ENCODE data around the gene CIAO3.
"Not testable (repeated sequence)": the region's sequence is repeated elsewhere in the genome, so short reads cannot be mapped to it uniquely, and the experiment has no call there.

CIAO3 gene

DNA sequence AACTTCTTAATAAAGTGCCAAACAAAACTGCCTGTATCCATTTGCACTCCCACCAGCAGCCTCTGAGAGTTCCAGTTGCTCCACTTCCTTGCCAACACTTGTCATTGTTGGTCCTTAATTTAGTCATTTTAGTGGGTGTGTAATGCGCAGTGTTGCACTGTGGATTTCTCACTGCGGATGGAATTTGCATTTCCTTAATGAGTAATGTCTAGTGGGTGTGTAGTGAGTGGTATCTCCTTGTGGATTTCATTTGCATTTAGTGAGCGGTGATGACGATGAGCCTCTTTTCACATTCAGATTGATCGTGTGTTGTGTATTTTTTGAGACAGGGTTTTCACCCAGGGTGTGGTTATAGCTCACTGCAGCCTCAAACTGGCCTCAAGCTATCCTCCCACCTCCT lies 15.6 kb upstream of the CIAO3 start:
- TF ChIP-seq, protein P1, sequence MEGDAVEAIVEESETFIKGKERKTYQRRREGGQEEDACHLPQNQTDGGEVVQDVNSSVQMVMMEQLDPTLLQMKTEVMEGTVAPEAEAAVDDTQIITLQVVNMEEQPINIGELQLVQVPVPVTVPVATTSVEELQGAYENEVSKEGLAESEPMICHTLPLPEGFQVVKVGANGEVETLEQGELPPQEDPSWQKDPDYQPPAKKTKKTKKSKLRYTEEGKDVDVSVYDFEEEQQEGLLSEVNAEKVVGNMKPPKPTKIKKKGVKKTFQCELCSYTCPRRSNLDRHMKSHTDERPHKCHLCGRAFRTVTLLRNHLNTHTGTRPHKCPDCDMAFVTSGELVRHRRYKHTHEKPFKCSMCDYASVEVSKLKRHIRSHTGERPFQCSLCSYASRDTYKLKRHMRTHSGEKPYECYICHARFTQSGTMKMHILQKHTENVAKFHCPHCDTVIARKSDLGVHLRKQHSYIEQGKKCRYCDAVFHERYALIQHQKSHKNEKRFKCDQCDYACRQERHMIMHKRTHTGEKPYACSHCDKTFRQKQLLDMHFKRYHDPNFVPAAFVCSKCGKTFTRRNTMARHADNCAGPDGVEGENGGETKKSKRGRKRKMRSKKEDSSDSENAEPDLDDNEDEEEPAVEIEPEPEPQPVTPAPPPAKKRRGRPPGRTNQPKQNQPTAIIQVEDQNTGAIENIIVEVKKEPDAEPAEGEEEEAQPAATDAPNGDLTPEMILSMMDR (IDR thresholded peaks at IDR 0.05; ENCODE audit: poor library complexity, severe bottlenecking), result no peak
- H3K27ac ChIP-seq (ENCODE audit: poor library complexity, severe bottlenecking), result no peak overlapping the region
- H3K9me3 ChIP-seq (ENCODE audit: severe bottlenecking), result no peaks in the 10 kb centered on the region
- H3K36me3 ChIP-seq (ENCODE audit: low read depth), result no peaks in the 10 kb centered on the region
- ATAC-seq (ENCODE audit: low read depth) (no peak), DNase-seq (ENCODE audit: low spot score) (no peak)
- peaks cover 33% of the 10 kb centered on the region for H3K4me1 ChIP-seq (ENCODE audit: insufficient read depth, poor library complexity, severe bottlenecking)
- H3K27me3 ChIP-seq (ENCODE audit: insufficient read depth, poor library complexity, severe bottlenecking), result no peaks in the 10 kb centered on the region
- no peak overlapping the region for H3K4me3 ChIP-seq (ENCODE audit: severe bottlenecking)

DNA sequence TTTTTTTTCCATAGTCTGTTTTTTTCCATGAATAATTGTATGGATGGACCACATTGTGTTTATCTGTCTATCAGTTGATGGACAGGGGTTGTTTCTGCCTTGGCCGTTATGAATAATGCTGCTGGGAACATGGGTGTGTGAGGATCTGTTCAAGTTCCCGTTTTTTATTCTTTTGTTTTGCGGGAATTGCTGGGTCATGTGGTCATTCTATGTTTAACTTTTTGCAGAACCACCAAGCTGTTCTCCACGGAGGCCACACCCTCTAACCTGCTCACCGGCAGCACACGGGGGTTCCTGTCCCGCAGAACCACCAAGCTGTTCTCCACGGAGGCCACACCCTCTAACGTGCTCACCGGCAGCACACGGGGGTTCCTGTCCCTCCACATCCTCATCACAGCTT lies 13.9 kb upstream of the CIAO3 start:
- Histone ChIP-seq H3K9me3 (ENCODE audit: severe bottlenecking) (no peaks in the 10 kb centered on the region), H3K36me3 (ENCODE audit: low read depth) (no peaks in the 10 kb centered on the region), H3K27me3 (ENCODE audit: insufficient read depth, poor library complexity, severe bottlenecking) (no peaks in the 10 kb centered on the region), H3K4me1 (ENCODE audit: insufficient read depth, poor library complexity, severe bottlenecking) (peaks cover 18% of the 10 kb centered on the region), H3K27ac (ENCODE audit: poor library complexity, severe bottlenecking) (no peak overlapping the region), H3K4me3 (ENCODE audit: severe bottlenecking) (no peak overlapping the region)
- peak; percentile 15; the same call in 1 of the 3 replicates for ATAC-seq (ENCODE audit: low read depth)
- DNase-seq (ENCODE audit: low spot score), result no peak
- TF ChIP-seq, protein P1 (IDR thresholded peaks at IDR 0.05; ENCODE audit: poor library complexity, severe bottlenecking), result no peak

DNA sequence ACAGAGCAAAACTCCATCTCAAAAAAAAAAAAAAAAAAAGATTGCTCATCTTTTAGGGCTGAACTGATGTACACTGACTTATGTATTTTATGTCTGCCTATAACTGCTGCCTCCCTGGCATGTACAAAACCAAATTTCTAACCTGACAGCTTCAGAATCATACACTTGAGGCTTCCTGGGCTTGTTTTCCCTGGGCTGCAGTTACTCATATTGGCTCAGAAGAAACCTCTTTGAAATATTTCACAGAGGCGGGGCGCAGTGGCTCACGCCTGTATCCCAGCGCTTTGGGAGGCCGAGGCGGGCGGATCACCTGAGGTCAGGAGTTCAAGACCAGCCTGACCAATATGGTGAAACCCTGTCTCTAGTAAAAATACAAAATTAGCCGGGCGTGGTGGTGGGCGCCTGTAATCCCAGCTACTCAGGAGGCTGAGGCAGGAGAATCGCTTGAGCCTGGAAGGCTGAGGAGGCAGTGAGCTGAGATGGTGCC lies 13.4 kb upstream of the CIAO3 start:
- DNase-seq (ENCODE audit: low spot score); H3K36me3 ChIP-seq (ENCODE audit: low read depth); H3K27ac ChIP-seq (ENCODE audit: poor library complexity, severe bottlenecking); H3K27me3 ChIP-seq (ENCODE audit: insufficient read depth, poor library complexity, severe bottlenecking); H3K4me3 ChIP-seq (ENCODE audit: severe bottlenecking); H3K9me3 ChIP-seq (ENCODE audit: severe bottlenecking); ATAC-seq (ENCODE audit: low read depth): not testable (repeated sequence)
- H3K4me1 ChIP-seq (ENCODE audit: insufficient read depth, poor library complexity, severe bottlenecking), result peaks cover 16% of the 10 kb centered on the region

DNA sequence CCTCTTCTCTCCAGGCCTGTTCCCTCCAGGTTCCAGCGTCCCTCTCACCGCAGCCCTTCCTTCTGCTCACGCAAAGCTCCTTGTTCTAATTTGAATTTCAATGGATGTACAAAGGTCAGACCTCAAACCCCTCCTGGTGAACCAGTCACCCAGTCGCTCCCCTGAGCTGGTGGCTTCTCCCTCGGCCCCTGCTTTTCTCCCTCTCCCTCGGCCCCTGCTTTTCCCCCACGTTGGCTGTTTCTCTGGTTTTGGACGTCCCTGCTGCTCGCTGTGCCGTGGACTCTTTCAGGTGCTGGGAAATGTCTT lies 11.2 kb upstream of the CIAO3 start:
- no peak overlapping the region for H3K4me3 ChIP-seq (ENCODE audit: severe bottlenecking)
- DNase-seq (ENCODE audit: low spot score) (no peak), ATAC-seq (ENCODE audit: low read depth) (no peak)
- peaks cover 10% of the 10 kb centered on the region for H3K4me1 ChIP-seq (ENCODE audit: insufficient read depth, poor library complexity, severe bottlenecking)
- H3K27me3 ChIP-seq (ENCODE audit: insufficient read depth, poor library complexity, severe bottlenecking), result no peaks in the 10 kb centered on the region
- H3K36me3 ChIP-seq (ENCODE audit: low read depth), result no peaks in the 10 kb centered on the region
- H3K27ac ChIP-seq (ENCODE audit: poor library complexity, severe bottlenecking), result no peak overlapping the region
- no peaks in the 10 kb centered on the region for H3K9me3 ChIP-seq (ENCODE audit: severe bottlenecking)
- TF ChIP-seq, protein P1 (IDR thresholded peaks at IDR 0.05; ENCODE audit: poor library complexity, severe bottlenecking), result no peak

DNA sequence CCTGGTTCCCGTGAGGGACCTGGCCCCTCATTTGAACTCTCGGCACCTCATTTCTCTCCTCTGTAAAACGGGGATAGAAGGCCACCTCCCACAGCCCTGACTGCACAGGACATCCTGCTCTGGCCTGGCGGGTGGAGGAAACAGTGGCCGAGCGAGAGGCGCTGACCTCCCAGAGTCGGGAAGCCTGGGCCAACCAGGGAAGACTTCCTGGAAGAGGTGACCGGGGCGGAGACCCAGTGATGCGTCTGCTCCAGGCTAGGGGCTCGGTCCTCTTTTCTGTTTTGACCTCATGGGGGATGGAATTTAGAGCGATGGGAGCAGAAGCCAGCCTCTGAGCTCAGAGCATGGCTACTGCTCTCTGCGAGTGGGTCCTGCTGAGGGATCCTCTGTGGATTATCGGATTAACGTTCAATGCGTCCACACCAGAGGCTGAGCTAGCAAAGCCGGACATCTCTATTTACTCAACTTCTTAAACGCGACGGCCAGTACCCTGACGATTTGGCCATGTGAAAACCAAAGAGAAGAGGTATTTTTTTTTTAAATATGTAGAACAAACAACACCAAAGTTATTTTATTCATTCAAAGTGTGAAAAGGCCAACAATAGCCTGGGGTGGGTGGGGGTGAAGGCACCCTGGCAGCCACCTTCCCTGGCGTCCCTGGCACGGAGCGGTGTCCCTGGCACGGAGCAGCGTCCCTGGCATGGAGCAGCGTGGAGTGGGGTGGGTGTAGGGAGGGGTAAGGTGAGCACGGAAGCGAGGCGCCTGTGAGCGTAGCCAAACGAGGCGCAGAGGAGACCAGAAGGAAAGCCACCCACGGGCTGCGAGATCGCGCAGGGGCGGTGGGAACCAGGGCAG lies 10.6 kb upstream of the CIAO3 start:
- DNase-seq (ENCODE audit: low spot score), result no peak
- TF ChIP-seq, protein P1 (IDR thresholded peaks at IDR 0.05; ENCODE audit: poor library complexity, severe bottlenecking), result no peak
- Histone ChIP-seq H3K4me3 (ENCODE audit: severe bottlenecking) (no peak overlapping the region), H3K36me3 (ENCODE audit: low read depth) (no peaks in the 10 kb centered on the region), H3K27ac (ENCODE audit: poor library complexity, severe bottlenecking) (no peak overlapping the region), H3K27me3 (ENCODE audit: insufficient read depth, poor library complexity, severe bottlenecking) (no peaks in the 10 kb centered on the region), H3K4me1 (ENCODE audit: insufficient read depth, poor library complexity, severe bottlenecking) (peaks cover 10% of the 10 kb centered on the region), H3K9me3 (ENCODE audit: severe bottlenecking) (no peaks in the 10 kb centered on the region)
- no peak for ATAC-seq (ENCODE audit: low read depth)

Measured in RWPE2 (cell line).